Neuronal stem cell (in vitro differentiated cells): Measurements from ENCODE around the gene BTBD9.

ENCODE experiments used
- DNase-seq: peaks from one replicate; pipeline ENCODE4 v3.0.0-alpha.2; 2013; ENCODE audit warnings: low spot score
- H2AFZ ChIP-seq: one replicate; pipeline ENCODE4 v1.6.1; 2013; ENCODE audit warnings: mild to moderate bottlenecking, low read length, inconsistent platforms
- H2AK5ac ChIP-seq: 2 replicates; pipeline ENCODE4 v1.6.1; 2013; ENCODE audit warnings: low read depth, mild to moderate bottlenecking, inconsistent platforms, low read length, moderate library complexity, mixed read lengths
- H2BK120ac ChIP-seq: 2 replicates; pipeline ENCODE4 v1.6.1; 2013; ENCODE audit warnings: low read depth, mild to moderate bottlenecking, inconsistent platforms, low read length, moderate library complexity, mixed read lengths
- H2BK12ac ChIP-seq: one replicate; pipeline ENCODE4 v1.6.1; 2013; ENCODE audit warnings: low read length, inconsistent platforms
- H2BK15ac ChIP-seq: 2 replicates; pipeline ENCODE4 v1.6.1; 2013; ENCODE audit warnings: mild to moderate bottlenecking, low read length, inconsistent platforms, mixed read lengths
- H2BK5ac ChIP-seq: one replicate; pipeline ENCODE4 v1.6.1; 2013; ENCODE audit warnings: inconsistent platforms, mild to moderate bottlenecking, low read length, moderate library complexity
- H3K14ac ChIP-seq: one replicate; pipeline ENCODE4 v1.6.1; 2013; ENCODE audit warnings: low read length, inconsistent platforms
- H3K18ac ChIP-seq: 2 replicates; pipeline ENCODE4 v1.6.1; 2013; ENCODE audit warnings: low read length, inconsistent platforms
- H3K23ac ChIP-seq: 2 replicates; pipeline ENCODE4 v1.6.1; 2013; ENCODE audit warnings: low read depth, mild to moderate bottlenecking, mixed read lengths, low read length, inconsistent platforms; ENCODE audit not compliant: poor library complexity
- H3K27ac ChIP-seq: replicated peaks from 3 replicates; pipeline ENCODE4 v1.5.1; 2013; ENCODE audit warnings: low read length, inconsistent platforms
- H3K27me3 ChIP-seq, 3 experiments: 2 replicates each; pipeline ENCODE4 v1.6.1; 2013; ENCODE audit warnings: low read length in 3 of 3, mild to moderate bottlenecking in 2 of 3, inconsistent platforms in 1 of 3, low read depth in 1 of 3, mixed read lengths in 1 of 3, moderate library complexity in 1 of 3; ENCODE audit not compliant: control insufficient read depth in 3 of 3, insufficient read depth in 3 of 3
- H3K36me3 ChIP-seq, 2 donors: replicated peaks in 1 of 2; 2 replicates each; pipeline ENCODE4 v1.6.1; 2013; ENCODE audit warnings: low read length in 2 of 2; ENCODE audit not compliant: control insufficient read depth in 2 of 2, insufficient read depth in 2 of 2
- H3K4ac ChIP-seq: 2 replicates; pipeline ENCODE4 v1.6.1; 2013; ENCODE audit warnings: inconsistent platforms, mild to moderate bottlenecking, low read length, moderate library complexity
- H3K4me1 ChIP-seq, 2 donors: 1 replicate in 1 of 2; 2 replicates in 1 of 2; pipeline ENCODE4 v1.6.1; 2013; ENCODE audit warnings: low read length in 2 of 2, low read depth in 1 of 2; ENCODE audit not compliant: control insufficient read depth in 2 of 2, insufficient read depth in 1 of 2
- H3K4me2 ChIP-seq: one replicate; pipeline ENCODE4 v1.6.1; 2013; ENCODE audit warnings: mild to moderate bottlenecking, low read length, inconsistent platforms; ENCODE audit not compliant: insufficient read depth, poor library complexity, severe bottlenecking
- H3K4me3 ChIP-seq, 2 donors: 2 replicates each; pipeline ENCODE4 v1.5.1; 2013; ENCODE audit warnings: low read length in 2 of 2, mild to moderate bottlenecking in 2 of 2, inconsistent platforms in 1 of 2, moderate library complexity in 1 of 2
- H3K79me1 ChIP-seq: one replicate; pipeline ENCODE4 v1.6.1; 2013; ENCODE audit warnings: low read depth, mild to moderate bottlenecking, inconsistent platforms, low read length, moderate library complexity
- H3K9ac ChIP-seq: one replicate; pipeline ENCODE4 v1.6.1; 2013; ENCODE audit warnings: mild to moderate bottlenecking, low read depth, low read length, inconsistent platforms; ENCODE audit not compliant: poor library complexity
- H3K9me3 ChIP-seq, 2 donors: replicated peaks in 1 of 2; 2 replicates each; pipeline versions ENCODE3 to v1.6.1; 2013; ENCODE audit warnings: low read length in 2 of 2, mild to moderate bottlenecking in 2 of 2, inconsistent platforms in 1 of 2, low read depth in 1 of 2, mixed read lengths in 1 of 2, moderate library complexity in 1 of 2; ENCODE audit not compliant: control insufficient read depth in 2 of 2, insufficient read depth in 1 of 2
- H4K8ac ChIP-seq: one replicate; pipeline ENCODE4 v1.6.1; 2013; ENCODE audit warnings: low read depth, mild to moderate bottlenecking, inconsistent platforms, low read length, moderate library complexity
- H4K91ac ChIP-seq: one replicate; pipeline ENCODE4 v1.6.1; 2013; ENCODE audit warnings: low read length, low read depth, mild to moderate bottlenecking, inconsistent platforms; ENCODE audit not compliant: poor library complexity
- WGBS, 2 donors: extraction: QIAGEN DNeasy Blood & Tissue Kit; methylation state at CpG; one replicate each; pipeline ENCODE4 v1.1.7; 2013; ENCODE audit warnings: missing lambda C conversion rate in 2 of 2, mixed read lengths in 1 of 2; ENCODE audit not compliant: insufficient read length in 2 of 2, insufficient replicate concordance in 1 of 2; ENCODE audit errors: extremely low coverage in 2 of 2; 5-methylcytosine and 5-hydroxymethylcytosine counted together

BTBD9 gene

DNA sequence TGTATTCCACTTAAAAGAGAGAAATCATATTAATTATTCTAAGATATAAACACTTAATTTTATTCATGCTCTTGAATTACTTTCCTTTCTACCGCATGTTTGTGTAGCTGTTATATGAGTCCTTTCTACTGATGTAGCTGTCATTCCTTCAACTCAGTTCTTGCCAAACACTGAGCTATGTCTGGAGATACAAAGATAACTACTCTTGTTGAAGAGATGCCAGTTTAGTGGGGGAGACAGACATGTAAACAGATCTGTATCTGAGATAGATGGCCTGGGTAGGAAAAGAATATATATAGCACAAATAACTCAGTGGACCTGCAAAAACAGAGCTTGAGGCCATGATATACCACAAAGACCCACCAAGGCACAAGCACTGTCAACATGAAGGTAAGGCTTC is 157.3 kb downstream of the BTBD9 start:
- Histone ChIP-seq H3K27ac (no peak overlapping the region), H2AFZ (no peak overlapping the region), H3K18ac (no peak overlapping the region), H3K14ac (no peak overlapping the region), H3K27me3 (no peaks in the 10 kb centered on the region), H3K79me1 (no peaks in the 10 kb centered on the region), H3K9ac (no peak overlapping the region), H4K91ac (no peak overlapping the region), H3K4me3 (no peak overlapping the region), H3K4me1 (peaks cover 5 to 8% of the 10 kb centered on the region in 2 donors), H4K8ac (no peak overlapping the region), H3K4me2 (no peak overlapping the region), H3K4ac (no peak overlapping the region), H3K36me3 (no peaks in the 10 kb centered on the region), H2AK5ac (no peak overlapping the region), H3K23ac (no peak overlapping the region), H2BK15ac (no peak overlapping the region), H2BK12ac (no peak overlapping the region), H3K9me3 (no peaks in the 10 kb centered on the region), H2BK120ac (no peak overlapping the region), H2BK5ac (no peak overlapping the region)
- no CpG with 5 or more reads among the region's 1 CpG for WGBS, 2 donors
- DNase-seq: no peak

- Histone ChIP-seq H3K27me3 (no peaks in the 10 kb centered on the region), H3K4me1 (peaks cover 5 to 8% of the 10 kb centered on the region in 2 donors), H2BK5ac (no peak overlapping the region), H4K8ac (no peak overlapping the region), H3K23ac (no peak overlapping the region), H2BK15ac (no peak overlapping the region), H3K79me1 (no peaks in the 10 kb centered on the region), H3K36me3 (no peaks in the 10 kb centered on the region), H4K91ac (no peak overlapping the region), H3K14ac (no peak overlapping the region), H3K9me3 (no peaks in the 10 kb centered on the region), H2BK120ac (no peak overlapping the region), H2AK5ac (no peak overlapping the region), H3K4ac (no peak overlapping the region), H3K18ac (no peak overlapping the region), H3K4me2 (no peak overlapping the region), H3K27ac (no peak overlapping the region), H3K4me3 (no peak overlapping the region), H2AFZ (no peak overlapping the region), H3K9ac (no peak overlapping the region), H2BK12ac (no peak overlapping the region)
- DNase-seq: no peak
- no CpG with 5 or more reads among the region's 4 CpGs for WGBS, 2 donors
Observed at GRCh38 chr6:38481851-38482250, 157.9 kb downstream of the BTBD9 start.

- Histone ChIP-seq H3K23ac (no peak overlapping the region), H2BK12ac (no peak overlapping the region), H3K4me3 (no peak overlapping the region), H3K27ac (no peak overlapping the region), H3K4me2 (no peak overlapping the region), H3K9me3 (no peaks in the 10 kb centered on the region), H3K27me3 (no peaks in the 10 kb centered on the region), H2BK15ac (no peak overlapping the region), H4K8ac (no peak overlapping the region), H3K36me3 (no peaks in the 10 kb centered on the region), H2AK5ac (no peak overlapping the region), H2BK120ac (no peak overlapping the region), H2AFZ (no peak overlapping the region), H3K14ac (no peak overlapping the region), H3K18ac (no peak overlapping the region), H3K9ac (no peak overlapping the region), H4K91ac (no peak overlapping the region), H3K79me1 (no peaks in the 10 kb centered on the region), H2BK5ac (no peak overlapping the region), H3K4me1 (peaks cover 5 to 8% of the 10 kb centered on the region in 2 donors), H3K4ac (no peak overlapping the region)
- no peak for DNase-seq
- WGBS, 2 donors: no CpG with 5 or more reads among the region's 5 CpGs
Observed at GRCh38 chr6:38481211-38481836, 158.4 kb downstream of the BTBD9 start.

DNA sequence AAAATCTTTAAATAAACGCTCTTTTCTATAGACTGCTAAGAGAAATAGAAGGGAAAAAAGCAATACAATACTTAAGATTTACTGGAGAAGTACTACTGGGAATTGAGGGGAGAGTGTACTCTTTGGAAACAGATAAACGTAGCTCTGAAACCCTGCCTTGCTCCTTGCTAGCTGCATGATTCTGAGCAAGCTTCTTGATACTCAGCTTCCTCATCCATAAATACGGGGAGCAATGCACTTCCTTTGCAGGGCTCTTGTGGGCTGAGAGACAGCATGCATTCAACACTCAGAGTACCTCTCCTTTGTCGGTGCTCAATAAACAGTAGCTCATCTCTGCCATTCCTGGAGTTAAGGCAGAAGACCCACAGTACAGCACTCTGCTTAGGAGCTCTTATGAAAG is 159.7 kb downstream of the BTBD9 start:
- H3K14ac ChIP-seq: no peak overlapping the region
- no peaks in the 10 kb centered on the region for H3K79me1 ChIP-seq
- H3K36me3 ChIP-seq: no peaks in the 10 kb centered on the region
- DNase-seq: no peak
- no peak overlapping the region for H4K91ac ChIP-seq
- H3K4me2 ChIP-seq: no peak overlapping the region
- H4K8ac ChIP-seq: no peak overlapping the region
- H3K4me1 ChIP-seq: peaks cover 5 to 8% of the 10 kb centered on the region in 2 donors
- H2BK15ac ChIP-seq: no peak overlapping the region
- H2AK5ac ChIP-seq: no peak overlapping the region
- H3K18ac ChIP-seq: no peak overlapping the region
- no CpG with 5 or more reads among the region's 4 CpGs for WGBS, 2 donors
- H2BK12ac ChIP-seq: no peak overlapping the region
- no peak overlapping the region for H3K4ac ChIP-seq
- H3K9me3 ChIP-seq: no peaks in the 10 kb centered on the region
- H3K4me3 ChIP-seq: no peak overlapping the region
- no peaks in the 10 kb centered on the region for H3K27me3 ChIP-seq
- H3K9ac ChIP-seq: no peak overlapping the region
- H3K23ac ChIP-seq: no peak overlapping the region
- H2AFZ ChIP-seq: no peak overlapping the region
- H3K27ac ChIP-seq: no peak overlapping the region
- H2BK5ac ChIP-seq: no peak overlapping the region
- H2BK120ac ChIP-seq: no peak overlapping the region
